Nephron (organoid): Measurements from ENCODE around the gene PAX5.

Source experiments
- H3K27ac Mint-ChIP-seq, 3 experiments: 2 replicates each; pipeline ENCODE4 v1.8.0; 2020; ENCODE audit warnings: mixed read lengths in 3 of 3, mild to moderate bottlenecking in 2 of 3, moderate library complexity in 1 of 3
- H3K27me3 Mint-ChIP-seq: 2 replicates; pipeline ENCODE4 v1.8.0; 2021; ENCODE audit warnings: low read depth, mild to moderate bottlenecking, moderate library complexity, mixed read lengths
- H3K36me3 Mint-ChIP-seq: 2 replicates; pipeline ENCODE4 v1.8.0; 2020; ENCODE audit warnings: low read depth, mixed read lengths
- H3K4me1 Mint-ChIP-seq: 2 replicates; pipeline ENCODE4 v1.8.0; 2020; ENCODE audit warnings: mixed read lengths
- H3K4me3 Mint-ChIP-seq, 3 experiments: 2 replicates each; pipeline ENCODE4 v1.8.0; 2020; ENCODE audit warnings: mild to moderate bottlenecking in 3 of 3, mixed read lengths in 3 of 3, moderate library complexity in 2 of 3
- H3K9me3 Mint-ChIP-seq: 2 replicates; pipeline ENCODE4 v1.8.0; 2020; ENCODE audit warnings: mixed read lengths
- TF ChIP-seq, protein P1 (sequence below), 3 experiments: fragments of 200-600 bp; sonication (generic); IDR thresholded peaks; one replicate each; pipeline ENCODE4 v1.5.0; 2021; ENCODE audit warnings: antibody characterized with exemption in 3 of 3; ENCODE audit not compliant: unreplicated experiment in 3 of 3

Gene PAX5

DNA sequence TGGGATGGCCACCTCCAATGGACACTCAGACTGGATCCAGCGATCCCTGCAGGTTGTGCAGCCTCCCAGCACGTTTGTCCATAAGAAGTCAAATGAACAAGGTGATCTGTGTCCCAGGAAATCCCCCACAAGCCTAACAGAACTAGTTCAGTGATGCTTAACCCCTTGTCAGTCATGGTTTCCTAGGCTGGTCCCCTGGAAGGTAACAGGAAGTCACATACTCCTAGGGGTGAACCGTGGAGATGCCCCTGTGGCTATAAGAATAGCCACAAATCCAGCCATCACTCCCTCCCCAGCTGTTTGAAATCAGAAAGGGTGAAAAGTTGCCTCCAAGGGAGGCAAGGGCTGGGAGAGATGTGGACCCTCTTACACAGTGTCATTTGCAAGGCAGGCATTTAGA, 22.5 kb downstream of the PAX5 start:
- no peaks in the 10 kb centered on the region for H3K36me3 Mint-ChIP-seq
- peaks cover 92% of the 10 kb centered on the region for H3K27me3 Mint-ChIP-seq
- H3K4me1 Mint-ChIP-seq = no peaks in the 10 kb centered on the region
- no peaks in the 10 kb centered on the region for H3K9me3 Mint-ChIP-seq
- TF ChIP-seq, protein P1, sequence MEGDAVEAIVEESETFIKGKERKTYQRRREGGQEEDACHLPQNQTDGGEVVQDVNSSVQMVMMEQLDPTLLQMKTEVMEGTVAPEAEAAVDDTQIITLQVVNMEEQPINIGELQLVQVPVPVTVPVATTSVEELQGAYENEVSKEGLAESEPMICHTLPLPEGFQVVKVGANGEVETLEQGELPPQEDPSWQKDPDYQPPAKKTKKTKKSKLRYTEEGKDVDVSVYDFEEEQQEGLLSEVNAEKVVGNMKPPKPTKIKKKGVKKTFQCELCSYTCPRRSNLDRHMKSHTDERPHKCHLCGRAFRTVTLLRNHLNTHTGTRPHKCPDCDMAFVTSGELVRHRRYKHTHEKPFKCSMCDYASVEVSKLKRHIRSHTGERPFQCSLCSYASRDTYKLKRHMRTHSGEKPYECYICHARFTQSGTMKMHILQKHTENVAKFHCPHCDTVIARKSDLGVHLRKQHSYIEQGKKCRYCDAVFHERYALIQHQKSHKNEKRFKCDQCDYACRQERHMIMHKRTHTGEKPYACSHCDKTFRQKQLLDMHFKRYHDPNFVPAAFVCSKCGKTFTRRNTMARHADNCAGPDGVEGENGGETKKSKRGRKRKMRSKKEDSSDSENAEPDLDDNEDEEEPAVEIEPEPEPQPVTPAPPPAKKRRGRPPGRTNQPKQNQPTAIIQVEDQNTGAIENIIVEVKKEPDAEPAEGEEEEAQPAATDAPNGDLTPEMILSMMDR (IDR thresholded peaks at IDR 0.05; ENCODE audit: unreplicated experiment in 3 of 3) = no peak
- H3K4me3 Mint-ChIP-seq = no peak overlapping the region
- H3K27ac Mint-ChIP-seq = no peak overlapping the region

DNA sequence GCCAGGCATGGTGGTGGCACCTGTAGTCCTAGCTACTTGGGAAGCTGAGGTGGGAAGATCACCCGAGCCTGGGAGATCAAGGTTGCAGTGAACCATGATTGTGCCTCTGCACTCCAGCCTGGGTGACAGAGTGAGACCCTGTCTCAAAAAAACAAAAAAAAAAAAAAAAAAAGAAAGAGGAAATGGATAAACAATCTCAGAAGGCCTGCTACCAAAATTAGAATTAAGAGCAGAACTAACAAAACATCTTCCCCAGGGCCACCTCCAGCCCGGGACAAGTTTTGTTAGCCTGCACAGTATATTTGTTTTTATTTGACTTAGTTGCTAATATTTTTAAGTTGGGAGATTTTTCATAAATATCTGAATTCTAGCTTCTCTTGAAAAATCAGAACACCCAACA, 23.1 kb downstream of the PAX5 start:
- TF ChIP-seq, protein P1 (IDR thresholded peaks at IDR 0.05; ENCODE audit: unreplicated experiment in 3 of 3) = no peak
- H3K4me1 Mint-ChIP-seq = no peaks in the 10 kb centered on the region
- no peak overlapping the region for H3K27ac Mint-ChIP-seq
- H3K9me3 Mint-ChIP-seq = no peaks in the 10 kb centered on the region
- H3K27me3 Mint-ChIP-seq = peaks cover 92% of the 10 kb centered on the region
- no peaks in the 10 kb centered on the region for H3K36me3 Mint-ChIP-seq
- H3K4me3 Mint-ChIP-seq = no peak overlapping the region

DNA sequence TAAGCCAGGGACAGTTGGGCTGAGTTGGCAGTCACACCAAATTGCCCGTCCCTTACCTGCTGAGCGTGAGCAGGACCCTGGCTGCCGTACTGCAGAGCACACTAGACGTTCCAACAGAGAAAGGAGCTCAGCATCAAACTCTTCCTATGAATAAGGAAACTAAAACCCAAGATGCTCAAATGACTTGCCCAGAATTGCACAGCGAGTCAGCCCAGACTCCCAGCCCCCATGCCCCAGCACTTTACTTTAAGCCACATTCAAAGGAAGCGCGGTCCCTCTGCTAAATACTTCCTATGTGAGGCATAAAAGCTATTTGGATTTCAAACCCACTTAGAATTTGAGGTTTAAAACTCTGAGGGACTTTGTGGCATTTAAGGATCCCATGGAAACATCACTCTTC, 23.9 kb downstream of the PAX5 start:
- TF ChIP-seq, protein P1 (IDR thresholded peaks at IDR 0.05; ENCODE audit: unreplicated experiment in 3 of 3) = no peak
- H3K4me1 Mint-ChIP-seq = no peaks in the 10 kb centered on the region
- no peaks in the 10 kb centered on the region for H3K9me3 Mint-ChIP-seq
- no peak overlapping the region for H3K27ac Mint-ChIP-seq
- H3K4me3 Mint-ChIP-seq = no peak overlapping the region
- peaks cover 93% of the 10 kb centered on the region for H3K27me3 Mint-ChIP-seq
- H3K36me3 Mint-ChIP-seq = no peaks in the 10 kb centered on the region

DNA sequence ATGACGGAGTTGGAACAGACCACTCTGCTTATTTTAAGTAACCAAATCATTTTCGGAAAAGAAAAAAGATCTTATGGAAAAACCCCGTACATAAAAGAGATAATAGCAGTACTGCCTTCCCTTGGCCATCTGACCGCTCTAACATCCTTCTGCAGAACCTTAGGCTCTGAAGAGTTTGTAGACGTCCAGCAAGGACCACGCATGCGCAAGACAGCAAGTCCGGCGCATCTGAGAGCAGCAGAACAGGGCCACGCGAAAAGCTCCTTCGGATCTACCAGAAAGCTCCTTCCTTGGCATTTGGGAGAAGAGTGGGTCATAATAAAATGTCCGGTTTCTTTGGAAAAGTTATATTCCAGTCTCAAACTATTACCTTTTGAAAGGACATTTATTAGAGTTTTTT, 26.8 kb downstream of the PAX5 start:
- H3K27me3 Mint-ChIP-seq = peaks cover 97% of the 10 kb centered on the region
- TF ChIP-seq, protein P1 (IDR thresholded peaks at IDR 0.05; ENCODE audit: unreplicated experiment in 3 of 3) = no peak
- no peaks in the 10 kb centered on the region for H3K36me3 Mint-ChIP-seq
- no peak overlapping the region for H3K27ac Mint-ChIP-seq
- H3K4me3 Mint-ChIP-seq = no peak overlapping the region
- H3K9me3 Mint-ChIP-seq = no peaks in the 10 kb centered on the region
- no peaks in the 10 kb centered on the region for H3K4me1 Mint-ChIP-seq

DNA sequence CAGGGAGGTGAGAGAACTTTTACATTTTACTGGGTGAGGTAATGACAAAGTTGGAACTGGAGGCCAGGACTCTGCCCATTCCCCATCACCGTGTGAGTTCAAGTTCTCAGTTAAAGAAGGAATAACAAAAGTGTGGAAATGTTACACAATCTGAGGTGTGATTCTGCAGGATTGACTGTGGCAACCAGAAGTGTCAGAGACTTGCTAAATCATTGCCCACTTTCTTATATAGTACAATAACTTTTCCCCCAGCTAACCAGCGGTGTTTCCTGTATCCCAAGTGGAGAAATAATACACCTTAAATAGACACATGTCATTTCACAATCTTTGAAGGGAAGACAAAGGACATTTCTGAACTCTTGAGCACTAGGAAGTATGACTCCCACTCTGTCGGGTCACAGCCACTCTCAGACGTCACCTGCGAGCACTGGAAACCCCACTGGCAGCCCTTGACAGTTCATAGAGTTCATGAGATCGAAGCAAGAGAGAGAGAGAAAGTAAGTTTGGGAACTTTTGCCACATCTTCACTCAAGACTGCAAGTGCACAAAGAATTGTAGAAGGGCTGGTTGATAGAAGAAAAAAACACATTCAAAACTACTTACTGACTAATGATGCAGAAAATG, 28.4 kb downstream of the PAX5 start:
- TF ChIP-seq, protein P1 (IDR thresholded peaks at IDR 0.05; ENCODE audit: unreplicated experiment in 3 of 3) = no peak
- peaks cover 98% of the 10 kb centered on the region for H3K27me3 Mint-ChIP-seq

DNA sequence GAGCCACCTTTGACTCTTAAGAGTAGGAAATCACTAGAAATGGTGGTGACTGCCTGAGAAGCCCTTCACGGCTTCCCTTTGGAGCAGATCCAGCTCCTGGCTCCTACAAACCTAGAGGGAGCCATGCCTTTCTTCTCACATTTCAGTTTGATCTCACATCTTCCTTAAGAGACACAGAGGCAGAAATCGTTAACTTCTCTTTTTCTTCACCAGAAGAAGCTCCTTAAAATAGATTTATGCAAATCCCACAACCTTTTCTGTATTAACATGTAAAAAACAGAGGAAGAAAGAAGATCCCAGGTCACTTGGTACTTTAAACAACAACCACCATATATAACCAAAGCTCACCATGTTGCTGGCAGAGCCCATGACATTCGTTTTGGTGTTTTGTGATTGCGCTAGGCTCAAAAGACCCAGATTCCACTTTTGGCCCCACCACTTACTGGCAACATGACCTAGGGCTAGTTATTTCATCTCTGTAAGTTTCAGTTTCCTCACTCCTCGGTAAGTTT, 29.6 kb downstream of the PAX5 start:
- TF ChIP-seq, protein P1 (IDR thresholded peaks at IDR 0.05; ENCODE audit: unreplicated experiment in 3 of 3) = no peak
- Mint-ChIP-seq H3K4me3 (no peak overlapping the region), H3K27ac (no peak overlapping the region), H3K36me3 (no peaks in the 10 kb centered on the region), H3K27me3 (peaks cover 98% of the 10 kb centered on the region), H3K4me1 (no peaks in the 10 kb centered on the region), H3K9me3 (no peaks in the 10 kb centered on the region)

More for the DNA sequence above, 28.4 kb downstream of the PAX5 start:
- H3K4me1 Mint-ChIP-seq = no peaks in the 10 kb centered on the region
- H3K4me3 Mint-ChIP-seq = no peak overlapping the region
- H3K9me3 Mint-ChIP-seq = no peaks in the 10 kb centered on the region
- no peaks in the 10 kb centered on the region for H3K36me3 Mint-ChIP-seq
- no peak overlapping the region for H3K27ac Mint-ChIP-seq
